ENCODE data around the gene UBA52. TPM values are rescaled to one million over a fixed set of nuclear protein-coding genes. Genes with fewer than 3 reads are reported as not detected.

The UBA52 gene
- polyA plus RNA-seq, 1 of the 3 experiments (the other 2 are of a cell fraction), result 2,690 TPM

DNA sequence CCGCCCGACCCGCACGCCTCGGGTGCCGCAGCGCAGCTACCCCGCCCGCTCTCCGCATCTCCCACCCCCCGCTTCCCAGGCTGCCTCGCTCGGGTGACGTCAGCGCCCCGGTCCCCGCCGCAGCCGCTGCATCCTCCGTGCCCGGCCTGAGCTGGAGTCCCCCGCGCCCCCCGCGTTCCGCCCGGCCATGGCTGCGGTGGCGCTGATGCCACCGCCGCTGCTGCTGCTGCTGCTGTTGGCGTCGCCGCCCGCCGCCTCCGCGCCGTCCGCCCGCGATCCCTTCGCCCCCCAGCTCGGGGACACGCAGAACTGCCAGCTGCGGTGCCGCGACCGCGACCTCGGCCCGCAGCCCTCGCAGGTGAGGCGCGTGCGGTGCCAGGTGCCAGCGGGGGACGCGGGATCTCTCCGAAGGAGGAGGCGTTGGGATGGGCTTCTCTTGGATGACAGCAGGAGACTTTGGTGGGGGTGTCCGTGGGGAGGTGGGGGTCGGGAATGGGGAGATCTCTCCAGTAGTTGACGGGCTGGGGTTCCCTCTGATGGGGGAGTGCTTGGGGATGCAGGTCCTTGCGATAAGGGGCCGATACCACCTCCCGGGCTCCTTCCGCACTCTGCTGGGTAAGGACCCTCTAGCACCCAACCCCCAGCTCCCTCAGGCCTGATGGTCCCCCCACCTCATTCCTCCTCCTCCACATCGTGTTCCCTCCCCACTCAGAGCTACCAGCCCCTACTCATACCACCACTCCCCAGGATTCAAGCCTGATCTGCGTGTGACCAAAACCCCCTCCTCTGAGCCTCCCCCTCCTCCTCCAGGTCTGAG is 41.3 kb downstream of the UBA52 start, which contains the start of gene TMEM59L:
TMEM59L (plus strand) TSS at position 99 of the 817 bp plus-strand sequence; CDS start at position 188, 89 bp downstream.
- peaks cover 15 to 19% of the 10 kb centered on the region in 2 experiments; a peak in 2 of 4 replicates for H3K4me1 ChIP-seq (ENCODE audit: control insufficient read depth in 1 of 2, insufficient read depth in 2 of 2, low read depth in 1 of 2, low read length in 1 of 2)
- TF ChIP-seq, protein P1, sequence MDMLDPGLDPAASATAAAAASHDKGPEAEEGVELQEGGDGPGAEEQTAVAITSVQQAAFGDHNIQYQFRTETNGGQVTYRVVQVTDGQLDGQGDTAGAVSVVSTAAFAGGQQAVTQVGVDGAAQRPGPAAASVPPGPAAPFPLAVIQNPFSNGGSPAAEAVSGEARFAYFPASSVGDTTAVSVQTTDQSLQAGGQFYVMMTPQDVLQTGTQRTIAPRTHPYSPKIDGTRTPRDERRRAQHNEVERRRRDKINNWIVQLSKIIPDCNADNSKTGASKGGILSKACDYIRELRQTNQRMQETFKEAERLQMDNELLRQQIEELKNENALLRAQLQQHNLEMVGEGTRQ (IDR thresholded peaks at IDR 0.05; ENCODE audit: borderline replicate concordance, low read depth, low read length), result no peak
- TF ChIP-seq FOXJ3 (CRISPR knock-in tag; IDR thresholded peaks at IDR 0.05) (no peak), GABPA (IDR thresholded peaks at IDR 0.05; ENCODE audit: low read depth) (no peak), CHD2 (IDR thresholded peaks at IDR 0.05; ENCODE audit: low read length, partially characterized antibody) (no peak), TEAD4 (IDR thresholded peaks at IDR 0.05; ENCODE audit: borderline replicate concordance, insufficient read depth) (no peak), MEF2A (IDR thresholded peaks at IDR 0.05; ENCODE audit: borderline replicate concordance, low read depth) (no peak), FOXM1 (IDR thresholded peaks at IDR 0.05; ENCODE audit: low read depth) (no peak), SIN3A (IDR thresholded peaks at IDR 0.05; ENCODE audit: borderline replicate concordance, low read depth, low read length) (no peak), EP300 (IDR thresholded peaks at IDR 0.05; ENCODE audit: borderline replicate concordance in 1 of 2, low read depth in 1 of 2, low read length in 1 of 2) (no peak), RAD21 (IDR thresholded peaks at IDR 0.05; ENCODE audit: low read length) (no peak), NFIC (IDR thresholded peaks at IDR 0.05; ENCODE audit: borderline replicate concordance) (no peak), TAF1 (IDR thresholded peaks at IDR 0.05; ENCODE audit: borderline replicate concordance, low read depth, low read length) (no peak)
- TF ChIP-seq, protein P2, sequence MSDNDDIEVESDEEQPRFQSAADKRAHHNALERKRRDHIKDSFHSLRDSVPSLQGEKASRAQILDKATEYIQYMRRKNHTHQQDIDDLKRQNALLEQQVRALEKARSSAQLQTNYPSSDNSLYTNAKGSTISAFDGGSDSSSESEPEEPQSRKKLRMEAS (IDR thresholded peaks at IDR 0.05; ENCODE audit: low read depth), result no peak
- TF ChIP-seq, protein P3, sequence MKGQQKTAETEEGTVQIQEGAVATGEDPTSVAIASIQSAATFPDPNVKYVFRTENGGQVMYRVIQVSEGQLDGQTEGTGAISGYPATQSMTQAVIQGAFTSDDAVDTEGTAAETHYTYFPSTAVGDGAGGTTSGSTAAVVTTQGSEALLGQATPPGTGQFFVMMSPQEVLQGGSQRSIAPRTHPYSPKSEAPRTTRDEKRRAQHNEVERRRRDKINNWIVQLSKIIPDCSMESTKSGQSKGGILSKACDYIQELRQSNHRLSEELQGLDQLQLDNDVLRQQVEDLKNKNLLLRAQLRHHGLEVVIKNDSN (IDR thresholded peaks at IDR 0.05; ENCODE audit: borderline replicate concordance, low read depth), result no peak
- TF ChIP-seq, protein P4, sequence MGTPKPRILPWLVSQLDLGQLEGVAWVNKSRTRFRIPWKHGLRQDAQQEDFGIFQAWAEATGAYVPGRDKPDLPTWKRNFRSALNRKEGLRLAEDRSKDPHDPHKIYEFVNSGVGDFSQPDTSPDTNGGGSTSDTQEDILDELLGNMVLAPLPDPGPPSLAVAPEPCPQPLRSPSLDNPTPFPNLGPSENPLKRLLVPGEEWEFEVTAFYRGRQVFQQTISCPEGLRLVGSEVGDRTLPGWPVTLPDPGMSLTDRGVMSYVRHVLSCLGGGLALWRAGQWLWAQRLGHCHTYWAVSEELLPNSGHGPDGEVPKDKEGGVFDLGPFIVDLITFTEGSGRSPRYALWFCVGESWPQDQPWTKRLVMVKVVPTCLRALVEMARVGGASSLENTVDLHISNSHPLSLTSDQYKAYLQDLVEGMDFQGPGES (IDR thresholded peaks at IDR 0.05; ENCODE audit: low read depth, low read length), result no peak
- TF ChIP-seq, protein P5, sequence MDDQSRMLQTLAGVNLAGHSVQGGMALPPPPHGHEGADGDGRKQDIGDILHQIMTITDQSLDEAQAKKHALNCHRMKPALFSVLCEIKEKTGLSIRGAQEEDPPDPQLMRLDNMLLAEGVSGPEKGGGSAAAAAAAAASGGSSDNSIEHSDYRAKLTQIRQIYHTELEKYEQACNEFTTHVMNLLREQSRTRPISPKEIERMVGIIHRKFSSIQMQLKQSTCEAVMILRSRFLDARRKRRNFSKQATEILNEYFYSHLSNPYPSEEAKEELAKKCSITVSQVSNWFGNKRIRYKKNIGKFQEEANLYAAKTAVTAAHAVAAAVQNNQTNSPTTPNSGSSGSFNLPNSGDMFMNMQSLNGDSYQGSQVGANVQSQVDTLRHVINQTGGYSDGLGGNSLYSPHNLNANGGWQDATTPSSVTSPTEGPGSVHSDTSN (IDR thresholded peaks at IDR 0.05), result no peak
- TF ChIP-seq, protein P6, sequence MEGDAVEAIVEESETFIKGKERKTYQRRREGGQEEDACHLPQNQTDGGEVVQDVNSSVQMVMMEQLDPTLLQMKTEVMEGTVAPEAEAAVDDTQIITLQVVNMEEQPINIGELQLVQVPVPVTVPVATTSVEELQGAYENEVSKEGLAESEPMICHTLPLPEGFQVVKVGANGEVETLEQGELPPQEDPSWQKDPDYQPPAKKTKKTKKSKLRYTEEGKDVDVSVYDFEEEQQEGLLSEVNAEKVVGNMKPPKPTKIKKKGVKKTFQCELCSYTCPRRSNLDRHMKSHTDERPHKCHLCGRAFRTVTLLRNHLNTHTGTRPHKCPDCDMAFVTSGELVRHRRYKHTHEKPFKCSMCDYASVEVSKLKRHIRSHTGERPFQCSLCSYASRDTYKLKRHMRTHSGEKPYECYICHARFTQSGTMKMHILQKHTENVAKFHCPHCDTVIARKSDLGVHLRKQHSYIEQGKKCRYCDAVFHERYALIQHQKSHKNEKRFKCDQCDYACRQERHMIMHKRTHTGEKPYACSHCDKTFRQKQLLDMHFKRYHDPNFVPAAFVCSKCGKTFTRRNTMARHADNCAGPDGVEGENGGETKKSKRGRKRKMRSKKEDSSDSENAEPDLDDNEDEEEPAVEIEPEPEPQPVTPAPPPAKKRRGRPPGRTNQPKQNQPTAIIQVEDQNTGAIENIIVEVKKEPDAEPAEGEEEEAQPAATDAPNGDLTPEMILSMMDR (IDR thresholded peaks at IDR 0.05), result no peak
- peaks cover 44% of the 10 kb centered on the region for H3K27me3 ChIP-seq (ENCODE audit: insufficient read depth)
- peak within 1 kb of the TSS; percentile 99 for H3K4me2 ChIP-seq
- H3K9ac ChIP-seq, result peak within 1 kb of the TSS; percentile 45; the same call in 1 of the 2 replicates
- H4K20me1 ChIP-seq (ENCODE audit: insufficient read depth), result no peaks in the 10 kb centered on the region
- H3K36me3 ChIP-seq (replicated peaks in 1 of 2; ENCODE audit: control insufficient read depth in 1 of 2, insufficient read depth in 2 of 2, low read length in 1 of 2), result no peaks in the 10 kb centered on the region
- DNase-seq, result peak; percentile 95
- no peaks in the 10 kb centered on the region for H3K79me2 ChIP-seq (ENCODE audit: insufficient read depth)
- ChIA-PET CTCF (interaction anchor here (0.6 to 2.2 kb wide), 12 partner anchors 10 to 562 kb away, joined by 3 to 13 read pairs (median 4); partner anchors contain the start of gene REX1BD), POLR2A (interaction anchor here (1.0 to 1.9 kb wide), 2 partner anchors 11 to 23 kb away, joined by 3 to 9 read pairs; no protein-coding TSS in a partner anchor)
- H3K9me3 ChIP-seq, result no peaks in the 10 kb centered on the region
- H2AFZ ChIP-seq (ENCODE audit: low read depth), result peak within 1 kb of the TSS; percentile 74
- 29% methylated on average over 9 of the region's 70 CpGs for WGBS (ENCODE audit: low lambda C conversion rate)
- H3K4me3 ChIP-seq (ENCODE audit: low read depth in 2 of 2, low read length in 1 of 2), result peak within 1 kb of the TSS; percentile 73 to 78
- H3K27ac ChIP-seq (ENCODE audit: low read depth in 2 of 2, low read length in 1 of 2), result peak within 1 kb of the TSS in 1 of 2 experiments; percentile 28; a peak in 1 of 4 replicates
- no peaks in the 10 kb centered on the region for H3K9me2 ChIP-seq
- H3F3A ChIP-seq (replicated peaks; ENCODE audit: insufficient read depth), result peaks cover 18% of the 10 kb centered on the region
